ENCODE data around the gene TSPAN8.
"Not testable (repeated sequence)": the region's sequence is repeated elsewhere in the genome, so short reads cannot be mapped to it uniquely, and the experiment has no call there.

TSPAN8 gene

GRCh38 chr12:71135812-71136176, 22.0 kb downstream of the TSPAN8 start:
- no peak overlapping the region for H3K4me2 ChIP-seq
- no peak overlapping the region for H3K27ac ChIP-seq
- TF ChIP-seq Cebpa-rat (IDR thresholded peaks at IDR 0.05) = no peak

GRCh38 chr12:71135077-71135811, 22.6 kb downstream of the TSPAN8 start:
- H4K20me1 ChIP-seq = no peaks in the 10 kb centered on the region
- H3K9ac ChIP-seq = no peak overlapping the region
- H3K4me1 ChIP-seq = peaks cover 0 to 5% (median 0%) of the 10 kb centered on the region in 10 experiments; a peak in 2 of 20 replicates
- H3K27ac ChIP-seq = no peak overlapping the region
- H3K4me2 ChIP-seq = no peak overlapping the region
- H3K36me3 ChIP-seq = no peaks in the 10 kb centered on the region
- H3K9me3 ChIP-seq (replicated peaks in 1 of 11) = no peaks in the 10 kb centered on the region
- no peak overlapping the region for H3K4me3 ChIP-seq
- H3K27me3 ChIP-seq = no peaks in the 10 kb centered on the region
- TF ChIP-seq Cebpa-rat (IDR thresholded peaks at IDR 0.05) = no peak

More at GRCh38 chr12:71135812-71136176, 22.0 kb downstream of the TSPAN8 start:
- Histone ChIP-seq H3K4me1 (peaks cover 0 to 10% (median 0%) of the 10 kb centered on the region in 10 experiments; a peak in 5 of 20 replicates), H3K9me3 (replicated peaks in 1 of 11) (no peaks in the 10 kb centered on the region), H3K9ac (no peak overlapping the region), H3K4me3 (no peak overlapping the region), H4K20me1 (no peaks in the 10 kb centered on the region), H3K27me3 (no peaks in the 10 kb centered on the region), H3K36me3 (no peaks in the 10 kb centered on the region)

- Histone ChIP-seq H3K36me3 (no peaks in the 10 kb centered on the region), H3K9ac (no peak overlapping the region), H4K20me1 (no peaks in the 10 kb centered on the region), H3K4me1 (peaks cover 0 to 4% (median 0%) of the 10 kb centered on the region in 10 experiments; a peak in 1 of 20 replicates), H3K9me3 (replicated peaks in 1 of 11) (no peaks in the 10 kb centered on the region), H3K27ac (no peak overlapping the region), H3K4me2 (no peak overlapping the region), H3K27me3 (no peaks in the 10 kb centered on the region), H3K4me3 (no peak overlapping the region)
- no peak for TF ChIP-seq Cebpa-rat (IDR thresholded peaks at IDR 0.05)
Measured at GRCh38 chr12:71134405-71134804, 23.4 kb downstream of the TSPAN8 start.

- peaks cover 0 to 14% (median 0%) of the 10 kb centered on the region in 10 experiments; a peak in 4 of 20 replicates for H3K4me1 ChIP-seq
Measured at GRCh38 chr12:71130521-71131069, 27.2 kb downstream of the TSPAN8 start.

DNA sequence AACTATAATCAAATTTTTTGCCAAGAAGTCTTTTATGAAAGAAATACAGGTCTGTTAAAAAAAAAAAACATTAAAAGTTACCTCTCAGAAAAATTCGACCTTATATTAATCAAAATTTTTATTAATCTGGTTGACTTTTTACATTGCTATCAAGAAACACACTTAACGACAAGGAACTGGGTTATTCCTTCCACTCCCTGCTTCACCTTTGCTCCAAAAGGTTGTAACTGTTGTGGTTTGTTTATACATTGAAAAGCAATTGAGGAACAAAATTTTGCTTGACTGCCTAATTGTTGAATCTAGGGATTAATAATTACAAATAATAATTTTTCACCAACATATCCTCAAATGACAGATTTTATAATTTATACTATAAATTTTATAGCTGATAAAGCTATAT, 28.4 kb downstream of the TSPAN8 start:
- no peaks in the 10 kb centered on the region for H3K9me3 ChIP-seq (replicated peaks in 1 of 11)
- no peak overlapping the region for H3K27ac ChIP-seq
- H3K27me3 ChIP-seq = no peaks in the 10 kb centered on the region

More at GRCh38 chr12:71130521-71131069, 27.2 kb downstream of the TSPAN8 start:
- H3K4me3 ChIP-seq = no peak overlapping the region
- no peak overlapping the region for H3K4me2 ChIP-seq
- no peaks in the 10 kb centered on the region for H4K20me1 ChIP-seq
- TF ChIP-seq Cebpa-rat (IDR thresholded peaks at IDR 0.05) = no peak
- H3K36me3 ChIP-seq = no peaks in the 10 kb centered on the region
- no peak overlapping the region for H3K27ac ChIP-seq
- H3K9me3 ChIP-seq (replicated peaks in 1 of 11) = no peaks in the 10 kb centered on the region
- no peaks in the 10 kb centered on the region for H3K27me3 ChIP-seq
- no peak overlapping the region for H3K9ac ChIP-seq

GRCh38 chr12:71128191-71128788, 29.5 kb downstream of the TSPAN8 start:
- no peak overlapping the region for H3K4me2 ChIP-seq
- H3K36me3 ChIP-seq = no peaks in the 10 kb centered on the region
- TF ChIP-seq Cebpa-rat (IDR thresholded peaks at IDR 0.05) = no peak
- no peaks in the 10 kb centered on the region for H4K20me1 ChIP-seq
- H3K27ac ChIP-seq = no peak overlapping the region
- peaks cover 0 to 12% (median 0%) of the 10 kb centered on the region in 10 experiments; a peak in 4 of 20 replicates for H3K4me1 ChIP-seq
- no peaks in the 10 kb centered on the region for H3K27me3 ChIP-seq
- no peaks in the 10 kb centered on the region for H3K9me3 ChIP-seq (replicated peaks in 1 of 11)
- no peak overlapping the region for H3K4me3 ChIP-seq
- no peak overlapping the region for H3K9ac ChIP-seq

More for the DNA sequence above, 28.4 kb downstream of the TSPAN8 start:
- Histone ChIP-seq H3K4me2 (no peak overlapping the region), H4K20me1 (no peaks in the 10 kb centered on the region), H3K4me1 (peaks cover 0 to 12% (median 0%) of the 10 kb centered on the region in 10 experiments; a peak in 4 of 20 replicates), H3K4me3 (no peak overlapping the region), H3K36me3 (no peaks in the 10 kb centered on the region), H3K9ac (no peak overlapping the region)
- no peak for TF ChIP-seq Cebpa-rat (IDR thresholded peaks at IDR 0.05)

GRCh38 chr12:71125949-71126348, 31.9 kb downstream of the TSPAN8 start:
- Histone ChIP-seq H3K36me3 (no peaks in the 10 kb centered on the region), H3K9me3 (replicated peaks in 1 of 11) (no peaks in the 10 kb centered on the region), H3K9ac (no peak overlapping the region), H4K20me1 (no peaks in the 10 kb centered on the region), H3K27ac (no peak overlapping the region), H3K4me1 (peaks cover 0 to 12% (median 0%) of the 10 kb centered on the region in 10 experiments; a peak in 4 of 20 replicates), H3K27me3 (no peaks in the 10 kb centered on the region), H3K4me2 (peak overlapping the region in 1 of 11 experiments; percentile 25; a peak in 1 of 22 replicates), H3K4me3 (no peak overlapping the region)
- TF ChIP-seq Cebpa-rat (IDR thresholded peaks at IDR 0.05) = no peak

DNA sequence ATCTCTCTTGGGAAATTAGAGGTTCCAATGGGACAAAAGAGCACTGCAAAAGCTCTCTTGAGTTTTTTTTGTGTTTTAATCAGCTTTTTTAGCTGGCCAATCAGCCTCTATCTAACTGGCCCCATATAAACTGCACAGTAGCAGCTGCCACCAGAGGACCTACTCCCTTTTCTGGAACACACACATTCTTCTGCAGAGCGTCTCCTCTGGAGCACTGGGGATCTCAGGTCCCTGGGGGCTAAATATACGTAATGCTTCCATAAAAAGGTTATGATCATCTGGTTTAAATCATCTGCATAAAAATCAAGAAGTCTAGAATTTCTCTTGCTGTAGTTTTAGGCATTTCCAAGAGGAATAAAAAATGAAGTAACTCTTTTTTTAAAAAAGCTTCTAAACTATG, 32.3 kb downstream of the TSPAN8 start:
- H3K9me3 ChIP-seq (replicated peaks in 1 of 11) = no peaks in the 10 kb centered on the region
- H3K4me2 ChIP-seq = no peak overlapping the region
- H3K4me1 ChIP-seq = peaks cover 0 to 12% (median 0%) of the 10 kb centered on the region in 10 experiments; a peak in 4 of 20 replicates
- no peaks in the 10 kb centered on the region for H3K27me3 ChIP-seq
- TF ChIP-seq Cebpa-rat (IDR thresholded peaks at IDR 0.05) = no peak
- no peaks in the 10 kb centered on the region for H4K20me1 ChIP-seq
- H3K36me3 ChIP-seq = no peaks in the 10 kb centered on the region
- H3K4me3 ChIP-seq = no peak overlapping the region
- no peak overlapping the region for H3K9ac ChIP-seq
- H3K27ac ChIP-seq = no peak overlapping the region

- Histone ChIP-seq H3K36me3 (no peaks in the 10 kb centered on the region), H3K9ac (no peak overlapping the region), H4K20me1 (no peaks in the 10 kb centered on the region), H3K4me1 (peaks cover 0 to 12% (median 0%) of the 10 kb centered on the region in 10 experiments; a peak in 4 of 20 replicates), H3K4me3 (no peak overlapping the region), H3K9me3 (replicated peaks in 1 of 11) (no peaks in the 10 kb centered on the region), H3K27me3 (no peaks in the 10 kb centered on the region), H3K4me2 (no peak overlapping the region), H3K27ac (no peak overlapping the region)
- no peak for TF ChIP-seq Cebpa-rat (IDR thresholded peaks at IDR 0.05)
Measured at GRCh38 chr12:71124835-71125460, 32.9 kb downstream of the TSPAN8 start.

GRCh38 chr12:71113148-71113547, 44.7 kb downstream of the TSPAN8 start:
- not testable (repeated sequence) for H3K27ac ChIP-seq, H3K4me3 ChIP-seq, H3K4me1 ChIP-seq, H3K9ac ChIP-seq, H3K36me3 ChIP-seq, H3K27me3 ChIP-seq, H4K20me1 ChIP-seq, H3K4me2 ChIP-seq
- peaks cover 26 to 47% (median 37%) of the 10 kb centered on the region in 11 experiments for H3K9me3 ChIP-seq (replicated peaks in 1 of 11)
